ENCODE measurements around the gene PRR16.

PRR16 gene

DNA sequence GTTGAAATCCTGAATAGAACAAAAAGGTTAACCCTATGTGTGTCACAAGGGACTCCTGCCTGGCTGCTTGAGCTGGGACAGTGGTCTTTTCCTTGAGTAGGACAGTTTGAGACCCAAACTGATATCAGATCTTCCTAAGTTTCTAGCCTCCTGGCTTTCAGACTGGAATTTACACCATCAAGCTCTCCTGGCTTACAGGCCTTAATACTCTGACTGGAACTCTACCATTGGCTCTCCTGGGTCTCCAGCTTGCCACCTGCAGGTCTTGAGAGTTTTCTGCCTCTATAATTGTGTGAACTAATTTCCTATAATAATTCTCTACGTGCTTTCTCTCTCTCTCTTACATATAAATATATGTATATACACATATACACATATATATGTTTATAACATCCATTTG lies 112.5 kb downstream of the PRR16 start:
- DNase-seq (ENCODE audit: low spot score): no peak

DNA sequence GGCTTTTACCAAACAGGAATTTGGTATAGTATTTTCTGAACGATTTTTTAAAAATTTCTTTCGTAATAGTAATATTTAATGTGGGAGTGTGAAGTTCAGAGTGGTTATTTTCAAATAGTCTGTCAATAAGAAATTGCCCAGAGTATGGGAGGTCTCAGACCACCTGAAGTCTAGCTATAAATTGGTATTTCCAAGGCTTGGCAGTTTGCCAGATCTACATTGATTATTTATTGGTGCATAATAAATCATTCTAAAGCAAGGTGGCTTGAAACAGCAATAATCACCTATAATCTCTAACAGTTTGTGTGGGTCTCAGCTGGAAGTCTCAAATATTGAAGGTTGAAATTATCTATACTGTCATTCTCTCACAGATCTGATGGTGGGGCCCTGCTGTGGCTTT lies 118.5 kb downstream of the PRR16 start:
- no peak for DNase-seq (ENCODE audit: low spot score)

DNA sequence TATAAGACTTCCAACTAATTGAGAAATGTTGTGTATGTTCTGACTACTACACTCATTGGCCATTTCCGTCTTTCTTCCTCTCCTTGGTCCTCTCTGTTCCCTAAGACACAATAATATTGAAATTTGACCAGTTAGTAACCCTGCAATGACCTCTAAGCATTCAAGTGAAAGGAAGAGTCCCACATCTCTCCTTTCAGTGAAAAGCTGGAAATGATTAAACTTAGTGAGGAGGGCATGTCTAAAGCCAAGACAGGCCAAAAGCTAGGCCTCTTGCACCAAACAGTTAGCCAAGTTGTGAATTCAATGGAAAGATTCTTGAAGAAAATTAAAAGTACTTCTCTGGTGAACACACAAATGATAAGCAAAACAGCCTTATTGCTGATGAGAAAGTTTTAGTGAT lies 122.5 kb downstream of the PRR16 start:
- DNase-seq (ENCODE audit: low spot score): no peak

DNA sequence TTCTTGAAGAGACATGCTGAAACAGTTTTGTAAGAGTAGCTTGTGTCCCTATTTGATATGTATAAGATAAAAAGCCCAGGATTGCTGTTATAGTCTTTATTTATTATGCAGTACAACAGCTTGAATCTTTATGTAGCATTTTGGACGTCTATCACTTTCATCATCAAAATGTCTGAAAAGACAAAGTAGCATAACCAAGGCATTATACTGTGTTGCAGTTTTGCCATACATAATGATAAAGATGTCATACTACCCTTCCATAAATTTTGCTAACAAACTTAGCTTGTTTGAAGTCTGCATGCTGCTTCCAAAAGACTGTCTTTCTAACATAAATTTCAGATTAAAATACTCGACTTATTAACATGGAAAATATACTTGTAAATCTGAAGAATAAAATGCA lies 127.8 kb downstream of the PRR16 start:
- no peak for DNase-seq (ENCODE audit: low spot score)

DNA sequence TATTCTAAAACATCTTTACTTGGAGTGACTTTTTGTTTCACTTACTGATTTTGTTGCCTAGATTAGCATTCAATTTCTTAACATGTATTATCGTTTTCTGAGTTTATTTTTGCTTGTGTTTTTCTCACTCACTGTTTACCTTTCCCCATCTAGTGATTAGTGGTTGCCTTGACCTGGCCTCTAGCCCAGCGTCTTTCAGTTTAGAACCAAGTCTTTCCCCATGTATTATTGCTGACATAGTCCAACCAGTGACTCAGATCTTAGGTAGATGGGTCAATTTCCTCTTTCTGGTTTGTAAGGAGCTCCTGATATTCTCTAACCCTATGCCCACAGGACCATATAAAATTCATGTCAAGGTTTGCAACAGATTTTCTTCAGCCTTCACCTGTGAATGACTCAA lies 135.5 kb downstream of the PRR16 start:
- DNase-seq (ENCODE audit: low spot score): no peak

DNA sequence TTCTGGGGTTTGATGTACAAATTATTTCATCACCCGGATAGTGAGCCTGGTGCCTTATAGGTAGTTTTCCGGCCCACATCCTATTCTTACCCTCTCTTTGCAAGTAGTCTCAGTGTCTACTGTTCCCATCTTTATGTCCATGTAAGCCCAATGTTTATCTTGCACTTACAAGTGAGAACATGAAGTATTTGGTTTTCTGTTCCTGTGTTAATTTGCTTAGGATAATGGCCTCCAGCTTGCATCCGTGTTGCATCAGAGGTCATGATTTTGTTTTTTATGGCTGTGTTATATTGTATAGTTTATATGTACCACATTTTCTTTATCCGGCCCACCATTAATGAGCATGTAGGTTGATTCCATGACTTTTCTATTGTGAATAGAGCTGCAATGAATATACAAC lies 136.5 kb downstream of the PRR16 start:
- no peak for DNase-seq (ENCODE audit: low spot score)

DNA sequence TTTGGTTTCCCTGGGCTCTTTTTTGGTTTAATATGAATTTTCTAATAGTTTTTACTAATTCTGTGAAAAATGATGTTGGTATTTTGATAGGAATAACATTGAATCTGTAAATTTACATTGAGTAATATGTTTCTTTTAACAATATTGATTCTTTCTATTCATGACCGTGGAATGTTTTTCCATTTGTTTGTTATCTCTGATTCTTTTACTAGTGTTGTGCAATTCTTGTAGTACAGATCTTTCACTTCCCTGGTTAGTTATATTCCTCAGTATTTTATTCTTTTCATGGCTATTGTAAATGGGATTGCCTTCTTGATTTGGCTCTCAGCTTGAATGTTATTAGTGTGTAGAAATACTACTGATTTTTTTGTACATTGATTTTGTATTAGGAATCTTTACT lies 137.9 kb downstream of the PRR16 start:
- DNase-seq (ENCODE audit: low spot score): no peak

DNA sequence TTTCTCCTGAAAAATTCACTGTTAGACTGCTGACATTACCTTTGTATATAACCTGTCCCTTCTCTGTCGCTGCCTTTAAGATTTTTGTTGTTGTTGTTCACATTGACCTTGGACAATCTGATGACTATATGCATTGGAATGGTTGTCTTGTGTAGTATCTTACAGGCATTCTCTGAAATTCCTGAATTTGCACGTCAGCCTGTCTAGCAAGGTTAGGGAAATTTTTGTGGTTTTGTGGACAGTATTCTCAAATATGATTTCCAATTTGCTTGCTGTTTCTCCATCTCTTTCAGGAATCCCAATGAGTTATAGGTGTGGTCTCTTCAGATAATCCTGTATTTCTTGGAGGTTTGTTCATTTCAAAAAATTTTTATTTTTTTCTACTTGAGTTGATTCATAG lies 140.8 kb downstream of the PRR16 start:
- DNase-seq (ENCODE audit: low spot score): no peak

DNA sequence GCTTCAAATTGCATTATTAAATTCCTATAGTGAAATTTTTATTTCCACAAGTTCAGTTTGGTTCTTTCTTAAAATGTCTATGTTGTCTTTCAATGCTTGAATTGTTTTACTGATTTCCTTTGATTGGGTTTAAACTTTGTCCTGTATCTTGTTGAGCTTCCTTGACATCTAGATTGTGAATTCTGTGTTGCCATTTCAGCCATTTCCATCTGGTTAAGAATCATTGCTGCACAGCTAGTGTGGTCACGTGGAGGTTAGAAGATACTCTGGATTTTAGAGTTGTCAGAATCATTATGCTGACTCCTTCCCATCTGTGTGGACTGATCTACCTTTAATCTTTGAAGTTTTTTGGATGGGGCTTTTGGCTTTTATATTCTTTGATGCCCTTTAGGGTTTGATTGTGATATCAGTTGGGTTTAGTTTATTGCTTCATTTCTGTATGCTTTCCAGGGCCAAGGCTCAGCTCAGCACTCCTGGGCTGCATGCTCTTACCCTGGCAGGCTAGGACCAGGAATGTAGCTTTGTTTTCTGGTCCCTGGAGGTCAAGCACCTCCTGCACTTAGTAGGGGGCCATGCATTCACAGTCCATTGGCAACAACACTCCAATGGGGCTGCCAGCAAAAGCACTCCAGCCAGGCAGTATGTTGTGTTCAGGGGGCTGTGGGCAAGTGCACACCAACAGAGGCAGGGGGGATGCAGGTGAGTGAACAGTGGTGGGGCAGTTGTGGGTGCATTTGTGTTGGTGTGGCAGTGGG lies 141.4 kb downstream of the PRR16 start:
- DNase-seq (ENCODE audit: low spot score): no peak

DNA sequence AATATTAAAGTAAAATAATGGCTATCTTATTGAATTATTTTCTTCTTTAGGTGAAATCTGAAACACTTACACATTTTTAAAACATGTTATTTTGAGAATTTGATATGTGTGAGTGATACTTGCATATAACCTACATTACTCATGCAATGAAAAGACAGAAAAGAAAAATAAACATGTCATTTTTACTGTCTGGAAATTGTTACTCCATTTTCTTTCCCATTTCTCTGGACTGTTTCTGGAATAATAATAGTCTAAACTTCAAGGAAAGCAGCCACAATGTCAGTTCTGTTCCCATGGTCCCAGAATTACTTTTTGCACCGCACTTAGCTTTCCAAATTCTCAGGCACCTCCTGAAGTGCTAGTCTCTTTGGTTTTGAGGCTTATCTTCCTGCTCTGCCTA lies 145.5 kb downstream of the PRR16 start:
- no peak for DNase-seq (ENCODE audit: low spot score)

DNA sequence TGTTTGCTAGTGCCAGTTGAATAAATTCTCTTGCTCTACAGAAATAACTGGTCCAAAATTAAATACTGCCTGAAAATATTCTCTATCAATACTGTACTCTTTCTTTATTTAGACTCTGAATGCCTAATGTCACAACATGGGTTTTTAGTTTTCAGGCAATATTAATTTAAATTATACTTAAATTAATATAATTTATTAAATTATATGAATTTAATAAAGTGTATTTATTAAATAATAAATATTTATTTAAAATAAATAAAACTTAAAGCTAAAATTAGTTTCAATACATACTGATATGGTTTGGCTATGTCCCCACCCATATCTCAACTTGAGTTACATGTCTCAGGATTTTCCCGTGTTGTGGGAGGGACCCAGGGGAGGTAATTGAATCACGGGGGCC lies 146.0 kb downstream of the PRR16 start:
- no peak for DNase-seq (ENCODE audit: low spot score)

DNA sequence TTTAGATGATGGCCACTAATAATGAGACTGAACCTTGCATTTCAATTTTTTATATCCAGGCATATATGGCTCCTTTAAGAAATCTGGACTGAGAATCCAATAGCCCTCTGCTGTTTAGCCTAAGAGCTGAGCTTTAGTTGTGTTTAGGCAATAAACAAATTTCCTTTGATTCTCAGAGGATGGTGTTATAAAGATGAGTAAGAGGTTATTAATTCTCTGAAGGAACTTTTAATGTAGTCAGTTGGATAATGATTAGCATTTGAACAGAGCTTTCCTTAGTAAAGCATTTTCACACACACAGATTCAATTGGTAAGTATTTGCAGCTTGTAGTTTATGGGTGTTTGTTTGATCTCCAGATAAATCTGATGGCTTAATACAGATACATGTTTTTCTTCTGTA lies 149.6 kb downstream of the PRR16 start:
- no peak for DNase-seq (ENCODE audit: low spot score)

DNA sequence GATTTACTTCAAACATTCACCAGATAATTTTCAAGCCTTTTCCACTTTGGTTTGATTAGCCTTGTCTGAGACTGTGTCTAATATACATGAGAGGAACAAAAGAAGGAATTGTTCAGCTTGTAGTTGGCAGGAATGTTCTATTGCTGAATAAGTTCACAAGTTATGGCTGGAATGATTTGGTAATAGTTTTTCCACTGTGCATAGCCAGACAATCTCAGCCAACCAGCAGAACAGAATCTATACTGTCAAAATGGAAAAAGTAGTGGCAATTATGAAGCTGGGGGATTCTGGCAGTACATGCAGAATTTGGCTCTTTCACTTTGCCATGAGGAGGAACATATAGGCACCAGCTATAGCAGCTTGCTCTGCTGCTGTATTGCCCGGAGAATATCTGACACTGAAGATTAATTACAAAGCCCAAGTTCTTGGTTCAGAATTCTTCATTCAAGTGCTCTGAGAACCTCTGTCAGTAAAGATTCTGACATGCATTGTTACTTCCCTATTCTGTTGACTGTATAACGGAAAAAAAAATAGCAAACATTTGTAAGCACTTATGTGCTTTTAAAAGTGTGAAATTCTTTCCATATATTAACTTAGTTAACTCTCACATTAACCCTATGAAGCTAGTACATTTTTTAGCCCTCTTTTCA lies 150.6 kb downstream of the PRR16 start:
- DNase-seq (ENCODE audit: low spot score): peak; percentile 19

DNA sequence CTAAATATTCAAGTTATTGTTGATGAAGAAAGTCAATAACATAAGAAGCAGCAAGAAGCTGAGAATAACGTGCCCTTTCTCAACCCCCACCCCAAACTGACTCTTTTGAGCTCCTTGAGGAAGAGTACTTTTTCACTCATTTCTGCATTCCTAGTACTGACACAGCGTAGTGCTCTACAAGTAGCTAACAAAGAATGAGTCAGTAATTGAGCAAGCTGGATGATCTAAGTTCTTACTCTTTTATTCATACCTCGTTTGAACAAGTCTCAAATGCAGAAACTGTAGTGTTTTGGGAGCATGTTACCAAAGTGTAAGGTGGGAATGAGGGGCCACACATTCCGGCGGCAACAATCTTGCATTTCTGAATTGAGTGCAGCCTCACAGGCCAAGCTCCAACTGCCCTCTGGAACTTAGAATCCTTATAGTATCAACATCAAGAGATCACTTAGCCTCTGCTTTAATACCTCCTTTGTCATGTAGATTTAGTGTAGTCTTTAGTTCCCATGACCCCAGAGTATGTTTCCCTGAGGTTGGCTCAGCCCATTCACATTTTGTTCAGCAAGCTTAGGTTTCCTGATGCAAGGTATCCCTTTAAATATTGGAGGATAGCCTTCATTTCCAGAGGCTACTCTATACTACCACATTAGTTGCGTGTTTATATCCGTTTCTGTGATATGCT lies 152.0 kb downstream of the PRR16 start:
- DNase-seq (ENCODE audit: low spot score): no peak

DNA sequence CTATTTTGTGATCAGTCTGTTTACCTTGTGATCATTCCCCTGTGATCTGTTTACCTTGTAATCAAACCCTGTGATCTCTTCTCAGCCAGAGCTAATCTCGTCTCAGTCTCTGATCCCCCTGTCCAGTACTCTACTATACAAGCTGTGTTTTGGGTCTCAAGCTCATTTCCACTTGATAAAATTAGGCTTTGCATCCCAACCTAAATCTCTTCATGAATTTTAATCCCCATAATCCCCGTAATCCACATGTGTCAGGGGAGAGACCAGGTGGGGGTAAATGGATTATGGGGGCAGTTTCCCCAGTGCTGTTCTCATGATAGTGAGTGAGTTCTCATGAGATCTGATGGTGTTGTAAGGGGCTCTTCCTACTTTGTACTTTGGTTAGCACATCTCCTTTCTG lies 157.2 kb downstream of the PRR16 start:
- DNase-seq (ENCODE audit: low spot score): no peak

DNA sequence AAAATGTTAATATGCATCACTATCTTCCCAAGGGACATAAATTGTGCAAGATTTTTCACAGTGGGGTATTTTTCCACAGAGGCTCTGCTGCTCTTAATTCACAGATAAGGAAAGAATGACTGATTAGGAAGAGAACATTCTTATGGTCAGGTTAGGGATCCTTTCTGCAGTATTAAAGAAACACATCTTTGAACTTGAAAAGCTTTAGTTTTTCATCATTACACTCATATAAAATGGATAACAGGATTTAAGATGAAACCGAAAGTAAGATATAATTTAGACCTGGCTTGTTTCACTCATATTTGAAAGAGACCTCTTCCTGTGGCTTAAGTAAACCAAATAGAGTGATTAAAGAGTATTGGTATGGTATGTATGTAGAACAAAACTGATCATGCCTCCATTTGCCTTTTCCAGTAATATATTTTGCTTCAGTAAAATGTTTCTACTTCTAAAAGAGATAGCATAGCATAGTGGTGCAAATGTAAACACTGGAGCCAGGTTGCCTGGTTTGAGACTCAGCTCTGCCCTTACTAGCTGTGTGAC lies 160.0 kb downstream of the PRR16 start:
- DNase-seq (ENCODE audit: low spot score): no peak

DNA sequence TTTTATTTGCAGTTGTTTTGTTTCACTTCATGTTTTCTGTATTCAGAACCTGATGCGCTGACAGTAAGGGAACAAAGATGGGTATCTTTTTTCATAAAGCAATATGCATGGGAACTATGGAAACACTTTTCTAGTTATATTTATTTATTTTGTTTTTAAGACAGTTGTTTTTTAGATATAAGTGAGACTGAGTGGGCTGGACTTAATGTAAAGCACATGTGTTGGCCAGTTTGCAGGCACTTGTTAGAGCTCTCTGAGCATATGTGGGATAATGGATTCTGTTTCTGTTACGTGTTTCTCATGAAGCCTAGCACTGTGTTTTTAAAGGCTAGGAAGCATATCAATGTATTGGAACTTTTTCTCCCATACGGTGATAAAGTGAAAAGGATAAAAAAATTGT lies 164.1 kb downstream of the PRR16 start:
- DNase-seq (ENCODE audit: low spot score): no peak

DNA sequence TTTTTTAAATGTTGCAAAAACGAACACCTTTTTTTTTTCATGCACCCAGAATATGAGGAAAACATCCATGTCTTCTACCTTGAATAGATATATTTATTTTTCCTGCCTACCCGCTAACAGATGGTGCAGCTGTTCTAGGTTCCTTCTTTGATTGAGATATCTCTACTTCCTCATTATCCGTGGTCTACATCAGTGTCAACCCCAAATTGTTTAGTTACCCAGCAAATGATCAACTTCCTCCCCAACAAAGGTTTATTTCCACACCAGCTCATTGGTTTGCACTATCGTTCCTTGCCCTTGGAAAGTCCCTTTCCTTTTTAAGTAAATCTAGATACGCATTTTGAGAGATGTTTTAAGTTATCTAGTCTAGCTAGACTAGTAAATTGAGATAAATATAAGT lies 166.4 kb downstream of the PRR16 start:
- peak; percentile 21 for DNase-seq (ENCODE audit: low spot score)

DNA sequence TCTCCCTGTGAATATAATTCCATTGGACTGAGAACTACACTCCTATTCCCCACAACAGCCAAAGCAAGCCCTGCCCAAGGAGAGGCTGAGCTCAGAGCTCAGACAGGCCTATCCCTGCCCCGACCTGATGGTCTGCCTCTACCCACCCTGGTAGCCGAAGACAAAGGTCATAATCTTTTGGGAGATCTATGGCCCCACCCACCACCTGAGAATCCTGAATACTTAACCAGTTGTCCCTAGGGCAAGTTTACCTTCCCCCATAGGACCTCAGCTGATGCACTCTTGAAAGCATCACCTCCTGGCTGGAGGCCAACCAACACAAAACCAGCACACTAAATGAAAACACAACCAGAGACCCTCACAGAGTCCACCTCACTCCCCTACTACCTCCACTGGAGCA lies 167.5 kb downstream of the PRR16 start:
- DNase-seq (ENCODE audit: low spot score): no peak

DNA sequence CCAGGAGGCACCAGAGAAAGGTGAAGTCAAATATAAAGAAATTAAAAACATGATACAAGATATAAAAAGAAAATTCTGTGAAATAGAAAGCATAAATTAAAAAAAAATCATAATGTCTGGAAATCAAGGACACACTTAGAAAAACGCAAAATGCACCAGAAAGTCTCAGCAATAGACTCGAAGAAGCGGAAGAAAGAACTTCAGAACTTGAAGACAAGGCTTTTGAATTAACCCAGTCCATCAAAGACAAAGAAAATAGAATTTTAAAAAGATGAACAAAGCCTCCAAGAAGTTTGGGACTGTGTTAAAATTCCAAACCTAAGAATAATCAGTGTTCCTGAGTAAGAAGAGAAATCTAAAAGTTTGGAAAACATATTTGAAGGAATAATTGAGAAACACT lies 168.3 kb downstream of the PRR16 start:
- DNase-seq (ENCODE audit: low spot score): no peak

DNA sequence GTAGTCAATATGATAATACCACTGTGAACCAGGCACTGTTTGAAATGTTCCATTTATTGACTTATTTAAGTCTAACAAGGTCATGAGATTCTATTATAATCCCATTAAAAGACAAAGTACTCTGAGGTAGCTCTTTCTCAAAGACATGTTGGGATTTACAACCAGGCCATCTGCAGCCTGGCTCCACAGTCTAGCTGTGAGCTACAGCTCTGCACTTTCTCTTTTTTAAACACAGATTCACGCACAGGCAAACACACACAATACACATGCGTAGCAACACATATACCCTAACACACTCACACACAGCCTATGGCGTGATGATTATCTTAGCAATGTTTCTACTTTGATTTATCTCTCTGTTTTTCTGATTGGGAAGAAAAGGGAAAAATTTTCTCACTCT lies 174.3 kb downstream of the PRR16 start:
- no peak for DNase-seq (ENCODE audit: low spot score)

DNA sequence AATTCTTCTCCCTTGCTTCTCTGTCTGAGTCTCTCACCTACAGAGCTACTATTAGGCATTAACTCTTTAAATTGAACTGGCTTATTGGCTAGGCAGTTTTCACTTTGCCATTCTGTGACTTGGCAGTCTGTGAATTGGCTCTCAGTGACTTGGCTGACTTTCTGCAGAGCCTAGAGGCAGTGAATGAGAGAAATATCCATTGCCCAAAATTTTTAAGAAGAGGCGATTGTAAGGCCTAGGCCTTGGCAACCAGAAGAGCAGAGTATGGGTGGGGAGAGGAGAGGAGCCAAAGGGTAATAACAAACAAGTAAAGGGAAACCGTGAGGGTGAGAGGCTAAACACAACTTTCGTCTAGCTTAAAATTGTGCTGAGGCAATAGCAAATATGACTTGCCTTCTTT lies 176.7 kb downstream of the PRR16 start:
- DNase-seq (ENCODE audit: low spot score): no peak

DNA sequence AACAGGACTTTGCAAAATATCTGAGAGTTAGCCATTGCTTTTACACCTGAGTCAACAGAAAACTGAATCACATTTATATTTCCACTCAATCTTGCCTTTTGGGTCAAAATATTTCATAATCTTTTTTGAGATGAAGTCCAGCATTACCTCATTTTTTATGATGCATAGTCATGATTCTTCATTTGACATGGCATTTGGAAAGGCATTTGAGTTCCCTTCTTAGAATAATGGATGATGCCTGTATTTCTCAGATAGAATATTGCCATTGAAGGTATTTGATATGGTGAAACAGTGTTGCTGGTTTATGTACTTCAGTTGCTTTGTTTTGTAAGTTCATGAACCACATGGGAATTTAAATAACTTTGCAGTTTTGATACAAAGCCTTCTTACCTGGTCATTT lies 180.4 kb downstream of the PRR16 start:
- no peak for DNase-seq (ENCODE audit: low spot score)
